Pancreas (tissue), 10 donors: ENCODE measurements around the gene FAAH. TPM values are rescaled to one million over a fixed set of nuclear protein-coding genes. Genes with fewer than 3 reads are reported as not detected.

Experiments
- ATAC-seq, 4 donors: fragments of 200-7000 bp; cut with Tn5 transposase; one replicate each; pipeline versions ENCODE4 v1.8.0 to v1.9.1; 2020; ENCODE audit warnings: mild to moderate bottlenecking in 4 of 4, moderate library complexity in 4 of 4
- DNase-seq, 6 donors: peaks; one replicate each; pipeline ENCODE4 v3.0.0-alpha.2; 2020
- FAIRE-seq: peaks from 2 replicates; lab custom pipeline; 2012; peaks lifted over from hg19 to GRCh38; lab: Jason Lieb, UNC
- H3K27ac ChIP-seq, 4 donors: fragments of 200-600 bp; sonication (generic); 1 replicate in 3 of 4; 2 replicates in 1 of 4; pipeline versions ENCODE4 v1.5.0 to v1.8.0; 2020
- H3K27me3 ChIP-seq, 4 donors: fragments of 200-600 bp; one replicate each; pipeline ENCODE4 v1.8.0; 2021
- H3K36me3 ChIP-seq, 3 donors: fragments of 200-600 bp; sonication (generic) in 1 of 3; one replicate each; pipeline versions ENCODE4 v1.5.0 to v1.8.0; 2020 to 2021
- H3K4me1 ChIP-seq, 3 donors: fragments of 200-600 bp; one replicate each; pipeline ENCODE4 v1.8.0; 2021
- H3K4me3 ChIP-seq, 4 donors: fragments of 200-600 bp; sonication (generic) in 2 of 4; one replicate each; pipeline versions ENCODE4 v1.5.0 to v1.8.0; 2020 to 2021
- H3K9me3 ChIP-seq, 4 donors: fragments of 200-600 bp; one replicate each; pipeline ENCODE4 v1.8.0; 2021
- WGBS, 2 donors: extraction: QIAGEN DNeasy Blood & Tissue Kit; methylation state at CpG; one replicate each; pipeline ENCODE4 v1.1.7; 2013; 5-methylcytosine and 5-hydroxymethylcytosine counted together
- intact Hi-C, 3 donors: fragments of 100-400 bp; cut with DNase I; formaldehyde crosslinking; loops; one replicate each; pipeline versions ENCODE4 v1.11.1 to v1.14.2; 2022
- polyA plus RNA-seq, 2 donors: library from polyadenylated mRNA; stranded (reverse); fragments of 200-250 nt; gene quantifications; one replicate each; pipeline ENCODE4 v1.2.3, GENCODE V29; 2013
- total RNA-seq, 6 donors: library from RNA; stranded (reverse); fragmentation: NEBNext Ultra II Directional in 4 of 6; extraction: Animal tissue kit (Norgen Biotek cat#: 25700) in 4 of 6; gene quantifications; one replicate each; pipeline versions ENCODE4 v1.2.1 to v1.2.4, GENCODE V29; 2021 to 2023
- TF ChIP-seq, protein P1 (sequence below), 4 donors: fragments of 200-600 bp; sonication (generic) in 3 of 4; IDR thresholded peaks; one replicate each; pipeline versions ENCODE4 v1.5.0 to v1.8.0; 2021; ENCODE audit warnings: antibody characterized with exemption in 4 of 4
- donor health status: healthy with polysubstance abuse.
- donor health status: DM: no; HTN: no; CAD: no; lungs with moderate emphysema.
- donor health status: DM: no; HTN: no; CAD: no.
- donor health status: control.
- donor health status: control.
- donor health status: Bipolar disorder and iron deficiency.
- donor health status: DM: yes; HTN: yes; CAD: no.
- donor health status: DM: no; HTN: no; CAD: no.
- donor health status: DM: no; HTN: no; CAD: no.
- donor health status: DM: yes; HTN: yes; CAD: no.

Gene FAAH
- total and polyA plus RNA-seq, 8 donors = 19.5 to 122 (median 27.1) TPM

DNA sequence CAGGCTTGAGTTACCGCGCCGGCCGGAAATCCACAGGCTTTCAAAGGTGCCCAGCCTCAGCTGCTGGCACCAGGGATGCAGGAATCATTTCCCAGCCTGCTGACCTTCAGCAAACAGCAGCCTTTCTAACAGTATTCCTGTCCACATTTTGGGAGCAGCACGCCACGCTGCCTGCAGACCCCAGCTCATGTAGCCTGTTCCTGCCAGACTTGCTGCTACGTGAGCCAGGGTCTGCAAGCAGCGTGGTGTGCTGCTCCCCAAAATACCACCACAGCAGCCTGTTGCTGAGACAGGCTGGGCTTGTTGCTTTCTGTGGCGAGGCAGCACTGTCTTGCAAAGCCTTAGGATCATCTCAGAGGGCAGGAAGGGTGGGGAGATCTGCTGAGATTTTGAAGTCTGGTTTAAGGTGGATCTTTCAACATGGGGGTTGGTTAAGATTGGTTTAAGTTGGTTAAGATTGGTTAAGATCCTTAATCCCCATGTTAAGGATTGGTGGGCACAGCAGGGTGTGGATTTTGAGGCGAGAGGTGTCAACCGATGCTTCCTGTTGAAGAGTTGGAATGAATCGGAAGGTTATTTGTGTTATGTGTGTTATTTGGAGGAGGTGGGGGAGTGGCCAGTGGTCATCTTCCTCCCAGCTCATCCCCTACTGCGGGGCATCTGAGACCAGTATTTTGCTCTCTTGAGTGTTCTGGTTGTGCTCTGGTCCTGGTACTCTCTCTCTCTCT lies 12.9 kb downstream of the FAAH start:
- no peaks in the 10 kb centered on the region for H3K4me1 ChIP-seq
- WGBS, 2 donors = 86 to 94% methylated on average over 13 of the region's 13 CpGs
- TF ChIP-seq, protein P1, sequence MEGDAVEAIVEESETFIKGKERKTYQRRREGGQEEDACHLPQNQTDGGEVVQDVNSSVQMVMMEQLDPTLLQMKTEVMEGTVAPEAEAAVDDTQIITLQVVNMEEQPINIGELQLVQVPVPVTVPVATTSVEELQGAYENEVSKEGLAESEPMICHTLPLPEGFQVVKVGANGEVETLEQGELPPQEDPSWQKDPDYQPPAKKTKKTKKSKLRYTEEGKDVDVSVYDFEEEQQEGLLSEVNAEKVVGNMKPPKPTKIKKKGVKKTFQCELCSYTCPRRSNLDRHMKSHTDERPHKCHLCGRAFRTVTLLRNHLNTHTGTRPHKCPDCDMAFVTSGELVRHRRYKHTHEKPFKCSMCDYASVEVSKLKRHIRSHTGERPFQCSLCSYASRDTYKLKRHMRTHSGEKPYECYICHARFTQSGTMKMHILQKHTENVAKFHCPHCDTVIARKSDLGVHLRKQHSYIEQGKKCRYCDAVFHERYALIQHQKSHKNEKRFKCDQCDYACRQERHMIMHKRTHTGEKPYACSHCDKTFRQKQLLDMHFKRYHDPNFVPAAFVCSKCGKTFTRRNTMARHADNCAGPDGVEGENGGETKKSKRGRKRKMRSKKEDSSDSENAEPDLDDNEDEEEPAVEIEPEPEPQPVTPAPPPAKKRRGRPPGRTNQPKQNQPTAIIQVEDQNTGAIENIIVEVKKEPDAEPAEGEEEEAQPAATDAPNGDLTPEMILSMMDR (IDR thresholded peaks at IDR 0.05) = no peak
- ATAC-seq (no peak), DNase-seq (no peak), FAIRE-seq (no peak)
- H3K27ac ChIP-seq = no peak overlapping the region
- no peaks in the 10 kb centered on the region for H3K27me3 ChIP-seq
- intact Hi-C loops = no loop called here
- H3K4me3 ChIP-seq = no peak overlapping the region
- peaks cover 0 to 14% (median 4%) of the 10 kb centered on the region in 3 donors for H3K36me3 ChIP-seq
- H3K9me3 ChIP-seq = no peaks in the 10 kb centered on the region

DNA sequence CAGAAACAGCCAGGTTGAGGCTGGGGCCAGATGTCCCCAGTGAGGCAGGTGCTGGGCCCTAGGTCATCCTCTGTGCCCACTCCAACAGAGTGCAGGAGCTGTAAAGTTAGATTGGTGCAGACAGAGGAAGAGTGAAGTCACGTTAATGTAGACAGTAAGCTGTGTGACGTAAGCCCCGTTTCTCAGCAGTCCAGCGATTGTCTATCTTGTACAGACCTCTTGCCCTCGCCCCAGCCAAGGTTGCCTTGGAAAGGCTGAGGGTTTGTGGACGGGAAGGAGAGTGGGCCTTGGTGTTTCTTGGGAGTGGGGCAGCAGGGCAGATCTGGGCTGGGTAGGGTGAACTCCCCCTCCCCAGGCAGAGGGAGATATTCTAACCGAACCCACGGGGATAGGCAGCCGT lies 13.5 kb downstream of the FAAH start:
- FAIRE-seq (no peak), DNase-seq (no peak), ATAC-seq (no peak)
- H3K9me3 ChIP-seq = no peaks in the 10 kb centered on the region
- intact Hi-C loops = no loop called here
- H3K27ac ChIP-seq = no peak overlapping the region
- no peak overlapping the region for H3K4me3 ChIP-seq
- peaks cover 0 to 14% (median 4%) of the 10 kb centered on the region in 3 donors for H3K36me3 ChIP-seq
- WGBS, 2 donors = 91 to 98% methylated on average over 9 of the region's 9 CpGs
- H3K27me3 ChIP-seq = no peaks in the 10 kb centered on the region
- H3K4me1 ChIP-seq = no peaks in the 10 kb centered on the region
- TF ChIP-seq, protein P1 (IDR thresholded peaks at IDR 0.05) = no peak

DNA sequence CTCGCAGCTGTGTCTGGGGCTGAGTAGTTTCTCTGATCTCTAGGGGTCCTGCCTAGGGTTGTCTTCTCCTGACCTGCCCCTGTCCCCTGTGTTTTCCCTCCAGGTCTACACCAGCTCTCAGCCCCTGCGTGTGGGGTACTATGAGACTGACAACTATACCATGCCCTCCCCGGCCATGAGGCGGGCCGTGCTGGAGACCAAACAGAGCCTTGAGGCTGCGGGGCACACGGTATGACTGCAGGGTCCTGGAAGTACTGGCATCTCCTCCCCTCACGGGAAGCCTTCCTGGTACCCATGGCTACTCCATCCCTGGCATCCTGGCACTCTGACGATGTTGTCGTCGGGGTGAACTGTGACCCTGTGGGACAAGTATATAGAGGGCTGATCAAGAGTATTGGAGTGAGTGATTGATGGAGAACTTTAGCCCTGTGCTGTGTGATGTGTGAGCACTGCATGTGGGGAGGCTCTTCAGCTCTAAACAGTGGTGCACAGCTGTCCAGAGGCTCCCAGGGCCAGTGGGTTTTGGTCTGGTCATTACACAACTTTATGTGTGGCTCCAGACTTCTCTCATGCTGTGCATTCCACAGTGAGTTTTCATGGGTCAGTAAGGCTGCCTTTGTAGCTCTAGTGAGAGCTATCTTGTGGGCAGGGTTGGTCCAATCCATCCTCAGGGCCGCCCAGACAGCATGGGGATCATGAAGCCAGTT lies 14.4 kb downstream of the FAAH start:
- TF ChIP-seq, protein P1 (IDR thresholded peaks at IDR 0.05) = no peak
- intact Hi-C loops = no loop called here
- Histone ChIP-seq H3K36me3 (peaks cover 0 to 22% (median 4%) of the 10 kb centered on the region in 3 donors), H3K27ac (no peak overlapping the region), H3K4me1 (no peaks in the 10 kb centered on the region), H3K4me3 (no peak overlapping the region), H3K27me3 (no peaks in the 10 kb centered on the region), H3K9me3 (no peaks in the 10 kb centered on the region)
- FAIRE-seq (no peak), ATAC-seq (no peak), DNase-seq (no peak)
- 93 to 94% methylated on average over 12 of the region's 12 CpGs for WGBS, 2 donors

DNA sequence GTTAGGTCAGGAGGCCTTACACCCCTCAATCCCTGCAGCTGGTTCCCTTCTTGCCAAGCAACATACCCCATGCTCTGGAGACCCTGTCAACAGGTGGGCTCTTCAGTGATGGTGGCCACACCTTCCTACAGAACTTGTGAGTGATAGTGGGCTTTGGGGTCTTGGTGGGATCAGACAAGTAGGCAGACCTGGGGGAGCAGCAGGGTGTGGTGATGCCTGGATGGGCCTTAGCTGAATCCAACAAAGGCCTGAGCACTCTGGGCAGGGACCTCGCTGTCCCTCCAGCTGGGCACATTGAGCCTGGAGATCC lies 14.9 kb downstream of the FAAH start:
- 93 to 98% methylated on average over 1 of the region's 1 CpG for WGBS, 2 donors
- no peak for FAIRE-seq
- ATAC-seq = no peak
- Histone ChIP-seq H3K27me3 (no peaks in the 10 kb centered on the region), H3K4me1 (no peaks in the 10 kb centered on the region), H3K4me3 (no peak overlapping the region), H3K9me3 (no peaks in the 10 kb centered on the region), H3K27ac (no peak overlapping the region), H3K36me3 (peaks cover 0 to 27% (median 4%) of the 10 kb centered on the region in 3 donors)
- intact Hi-C loops = no loop called here
- TF ChIP-seq, protein P1 (IDR thresholded peaks at IDR 0.05) = no peak
- no peak for DNase-seq
